ENCODE results near the gene ATP11A.

Gene ATP11A

DNA sequence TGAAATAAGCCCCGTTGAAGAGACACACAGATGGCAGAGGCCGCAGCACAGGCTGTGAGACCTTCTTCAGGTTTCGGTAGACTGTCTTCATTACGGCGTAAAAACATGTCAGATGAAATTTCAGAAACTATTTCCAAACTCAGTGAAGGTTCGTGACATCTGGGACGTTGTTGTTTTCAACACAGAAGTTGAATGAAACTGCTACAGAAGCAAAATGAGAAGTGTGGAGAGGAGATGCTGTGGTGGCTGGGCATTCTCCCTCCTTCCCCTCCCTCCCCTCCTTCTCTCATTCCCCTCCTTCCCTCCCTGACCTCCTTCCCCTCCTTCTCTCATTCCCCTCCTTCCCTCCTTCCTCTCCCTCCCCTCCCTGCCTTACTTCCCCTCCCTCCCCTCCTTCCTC, 113.6 kb downstream of the ATP11A start:
- Mint-ChIP-seq H3K27ac (no peak overlapping the region), H3K9me3 (peaks cover 10% of the 10 kb centered on the region), H3K27me3 (no peaks in the 10 kb centered on the region), H3K4me1 (no peaks in the 10 kb centered on the region), H3K36me3 (peaks cover 17% of the 10 kb centered on the region), H3K4me3 (no peak overlapping the region)
- CTCF ChIA-PET, result no interaction called here
- DNase-seq, result no peak

DNA sequence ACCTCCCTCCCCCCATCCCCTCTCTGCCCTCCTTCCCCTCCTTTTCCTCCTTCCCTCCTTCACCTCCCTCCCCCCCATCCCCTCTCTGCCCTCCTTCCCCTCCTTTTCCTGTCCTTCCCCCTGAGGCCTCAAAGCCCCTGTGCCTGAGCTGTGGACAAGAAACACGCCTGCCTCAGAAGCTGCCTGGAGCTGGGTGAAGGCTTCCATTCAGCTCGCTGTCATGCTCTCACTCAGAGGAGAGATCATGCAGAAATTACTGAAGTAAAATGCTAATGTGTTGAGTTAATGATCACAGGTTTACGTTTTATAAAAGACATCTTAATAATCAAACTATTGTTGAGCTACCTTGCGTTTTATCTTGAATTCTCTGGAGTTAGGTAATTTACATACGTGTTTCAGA, 114.5 kb downstream of the ATP11A start:
- CTCF ChIA-PET, result no interaction called here
- Mint-ChIP-seq H3K9me3 (peaks cover 3% of the 10 kb centered on the region), H3K27ac (no peak overlapping the region), H3K27me3 (no peaks in the 10 kb centered on the region), H3K4me3 (no peak overlapping the region), H3K36me3 (peaks cover 11% of the 10 kb centered on the region), H3K4me1 (no peaks in the 10 kb centered on the region)
- no peak for DNase-seq

DNA sequence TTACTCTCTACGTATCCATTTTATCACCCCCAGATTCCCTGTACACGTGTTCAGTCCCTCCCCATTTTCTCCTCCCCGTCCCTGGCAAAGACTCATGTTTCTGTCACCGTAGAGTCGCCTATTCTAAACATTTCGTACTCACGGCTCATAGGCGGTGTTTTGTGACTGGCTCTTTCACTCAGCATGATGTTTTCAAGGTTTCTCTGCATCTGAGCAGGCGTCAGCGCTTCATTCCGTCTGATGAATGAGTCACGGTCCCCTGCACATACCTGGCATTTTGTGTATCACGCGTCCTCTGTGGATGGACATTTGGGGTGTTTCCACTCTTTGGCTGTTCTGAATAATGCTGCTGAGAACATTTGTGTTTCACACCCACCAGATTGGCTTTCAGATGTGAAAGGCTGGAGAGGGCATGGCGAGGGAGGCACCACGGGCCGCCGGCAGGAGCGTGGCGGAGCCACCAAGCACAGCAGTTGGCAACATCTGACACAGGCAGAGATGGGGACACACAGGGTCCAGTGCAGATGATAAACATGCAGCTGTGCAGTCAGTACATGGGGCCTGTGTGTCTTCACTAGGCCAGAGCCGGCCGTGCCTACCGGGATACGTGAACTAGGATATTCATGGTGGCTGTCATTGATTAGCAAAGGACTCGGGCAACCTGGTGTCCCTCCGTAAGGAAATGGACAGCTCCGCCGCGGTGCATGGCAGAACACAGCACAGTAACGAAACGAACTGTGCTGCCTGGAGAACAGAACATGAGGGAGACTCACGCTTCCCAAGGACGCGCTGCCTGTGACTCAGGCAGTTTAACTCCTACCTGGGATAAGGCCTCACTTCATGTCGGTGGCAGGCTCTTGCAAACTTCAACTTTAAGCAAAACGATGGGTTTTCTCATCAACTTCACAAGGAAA, 117.2 kb downstream of the ATP11A start:
- H3K27ac Mint-ChIP-seq, result peak overlapping the region; percentile 49
- no peak overlapping the region for H3K4me3 Mint-ChIP-seq
- H3K27me3 Mint-ChIP-seq, result no peaks in the 10 kb centered on the region
- DNase-seq, result no peak
- no peaks in the 10 kb centered on the region for H3K4me1 Mint-ChIP-seq
- H3K36me3 Mint-ChIP-seq, result peaks cover 14% of the 10 kb centered on the region
- no peaks in the 10 kb centered on the region for H3K9me3 Mint-ChIP-seq
- CTCF ChIA-PET, result no interaction called here

DNA sequence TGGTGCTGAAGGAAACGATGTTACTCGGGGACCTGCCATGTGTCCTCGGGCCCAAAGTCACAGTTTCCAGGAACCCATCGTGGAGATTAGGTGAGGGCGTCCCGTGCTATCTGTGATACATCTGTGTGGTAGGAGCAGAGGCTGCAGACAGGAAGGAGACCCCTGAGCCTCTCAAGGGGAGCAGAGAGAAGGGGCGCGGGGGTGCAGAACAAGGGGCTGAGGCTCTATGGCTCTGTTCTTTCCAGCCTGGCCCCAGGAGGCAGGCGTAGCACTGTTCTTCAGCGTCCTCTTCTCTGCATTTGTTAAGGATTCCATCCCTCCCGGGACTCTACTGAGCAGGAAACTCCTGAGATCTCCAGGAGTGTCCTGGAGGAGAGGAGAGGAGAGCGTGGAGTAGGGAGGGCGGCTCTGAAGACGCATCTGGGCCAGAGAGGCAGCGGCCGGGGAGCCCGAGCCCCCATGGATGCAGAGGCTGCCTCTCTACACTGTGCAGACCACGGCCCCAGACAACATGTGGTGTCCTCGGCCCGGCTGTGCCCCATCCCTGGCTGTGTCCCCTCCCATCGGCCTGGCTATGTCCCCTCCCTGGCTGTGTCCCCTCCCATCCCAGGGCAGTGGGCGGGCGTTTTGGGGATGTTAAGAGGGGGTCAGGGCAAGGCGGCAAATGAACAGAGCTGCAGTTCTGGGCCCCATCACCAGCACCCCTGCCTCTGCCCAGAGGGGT, 118.0 kb downstream of the ATP11A start:
- CTCF ChIA-PET, result no interaction called here
- Mint-ChIP-seq H3K27ac (no peak overlapping the region), H3K9me3 (no peaks in the 10 kb centered on the region)

DNA sequence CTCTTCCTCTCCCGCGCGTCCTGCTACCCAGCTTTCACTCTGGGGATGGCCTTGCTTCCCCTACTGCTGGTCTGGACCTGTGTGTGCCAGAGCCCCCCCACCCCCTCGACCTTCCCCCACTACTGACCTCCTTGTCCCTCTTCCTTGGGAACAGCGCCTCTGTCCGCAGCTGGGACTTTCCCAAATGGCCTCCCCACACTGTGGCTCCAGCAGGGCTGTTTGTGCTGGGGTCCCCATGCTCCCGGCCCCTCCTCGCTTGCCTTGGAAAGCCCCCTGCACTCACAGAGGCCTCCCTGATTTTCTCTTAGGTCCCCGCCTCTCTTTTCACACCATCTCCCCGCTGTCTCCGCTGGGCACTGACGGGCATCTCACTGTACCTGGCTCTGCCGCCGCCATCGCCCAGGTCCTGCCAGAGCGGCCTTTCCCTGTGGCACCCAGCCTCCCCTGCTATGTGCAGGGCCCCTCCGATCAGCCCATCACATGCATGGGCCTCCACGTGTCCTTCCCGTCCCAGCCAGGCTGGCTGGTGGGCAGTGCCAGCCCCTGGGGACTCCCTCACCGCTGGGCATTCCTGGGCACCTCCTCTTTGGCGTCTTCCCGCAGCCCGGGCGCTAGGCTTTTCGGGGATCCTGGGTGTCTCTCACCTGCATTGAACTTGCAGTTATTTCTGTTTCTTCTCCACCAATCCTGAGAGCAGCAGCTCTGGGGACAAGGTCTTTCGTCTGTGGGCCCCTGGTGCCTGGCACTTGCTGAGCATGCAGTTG, 118.7 kb downstream of the ATP11A start:
- Mint-ChIP-seq H3K27ac (no peak overlapping the region), H3K36me3 (peaks cover 18% of the 10 kb centered on the region), H3K9me3 (no peaks in the 10 kb centered on the region), H3K4me3 (no peak overlapping the region), H3K27me3 (no peaks in the 10 kb centered on the region), H3K4me1 (no peaks in the 10 kb centered on the region)
- CTCF ChIA-PET, result no interaction called here
- no peak for DNase-seq

More for the DNA sequence above, 118.0 kb downstream of the ATP11A start:
- no peaks in the 10 kb centered on the region for H3K4me1 Mint-ChIP-seq
- no peak for DNase-seq
- H3K4me3 Mint-ChIP-seq, result no peak overlapping the region
- no peaks in the 10 kb centered on the region for H3K27me3 Mint-ChIP-seq
- peaks cover 14% of the 10 kb centered on the region for H3K36me3 Mint-ChIP-seq

DNA sequence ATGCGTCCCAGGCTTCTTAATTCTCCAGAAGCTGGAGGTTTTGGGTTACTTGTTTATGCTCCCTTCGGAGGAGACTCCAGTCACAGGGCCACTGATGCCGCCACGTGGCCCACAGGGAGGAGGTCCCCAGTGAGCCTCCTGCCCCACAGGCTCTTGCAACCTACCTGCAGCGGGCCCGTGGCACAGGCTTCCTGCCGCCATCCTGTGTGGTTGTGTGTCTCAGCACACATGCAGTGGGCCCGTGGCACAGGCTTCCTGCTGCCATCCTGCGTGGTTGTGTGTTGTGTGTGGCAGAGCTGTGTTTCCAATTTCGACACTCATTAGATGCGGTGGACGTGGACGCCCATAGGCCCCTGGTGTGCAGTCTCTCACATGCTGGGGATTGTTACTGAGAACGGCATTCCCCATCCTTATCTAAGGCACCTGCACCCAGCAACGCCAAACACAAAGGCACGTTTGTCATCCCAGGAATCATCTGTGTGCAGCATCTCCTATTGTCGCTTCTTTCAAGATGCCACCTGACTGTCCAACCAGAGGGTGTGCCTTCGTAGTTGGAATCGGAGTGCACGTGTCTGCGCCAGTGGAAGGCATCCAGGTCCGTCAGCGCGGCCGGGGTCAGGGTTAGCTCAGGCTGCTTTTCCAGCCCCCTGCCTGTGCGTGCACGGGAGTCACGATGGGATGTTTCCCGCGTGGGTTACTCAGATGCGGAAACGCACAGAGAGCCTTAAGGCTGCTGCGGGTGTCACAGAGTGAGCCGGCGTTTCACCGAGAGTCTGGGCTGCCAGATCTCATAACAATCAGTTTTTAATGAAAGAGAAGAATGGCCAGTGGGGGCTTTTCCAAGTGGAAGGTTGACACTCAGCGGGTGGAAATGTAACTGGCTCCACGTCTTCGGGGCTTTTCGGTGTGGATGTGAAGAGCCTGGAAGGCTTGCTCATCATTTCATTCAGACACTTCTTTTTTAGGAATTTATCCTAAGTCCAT, 119.8 kb downstream of the ATP11A start:
- Mint-ChIP-seq H3K36me3 (peaks cover 24% of the 10 kb centered on the region), H3K4me1 (no peaks in the 10 kb centered on the region), H3K9me3 (no peaks in the 10 kb centered on the region), H3K27ac (no peak overlapping the region), H3K4me3 (no peak overlapping the region), H3K27me3 (no peaks in the 10 kb centered on the region)
- no peak for DNase-seq
- CTCF ChIA-PET, result no interaction called here

- no peaks in the 10 kb centered on the region for H3K4me1 Mint-ChIP-seq
- H3K36me3 Mint-ChIP-seq, result peaks cover 30% of the 10 kb centered on the region
- H3K4me3 Mint-ChIP-seq, result no peak overlapping the region
- CTCF ChIA-PET, result interaction anchor here (0.7 kb wide), 1 partner anchor 171 kb away, joined by 6 read pairs; no protein-coding TSS in a partner anchor
- H3K27ac Mint-ChIP-seq, result no peak overlapping the region
- H3K27me3 Mint-ChIP-seq, result no peaks in the 10 kb centered on the region
- H3K9me3 Mint-ChIP-seq, result no peaks in the 10 kb centered on the region
- no peak for DNase-seq
These were observed 120.8 kb downstream of the ATP11A start for GRCh38 chr13:112810608-112811007.

- no peak overlapping the region for H3K4me3 Mint-ChIP-seq
- CTCF ChIA-PET, result no interaction called here
These were observed 122.6 kb downstream of the ATP11A start for GRCh38 chr13:112812306-112813055.

GRCh38 chr13:112813552-112813951, 123.7 kb downstream of the ATP11A start:
- H3K9me3 Mint-ChIP-seq, result no peaks in the 10 kb centered on the region
- no peak overlapping the region for H3K27ac Mint-ChIP-seq
- no peaks in the 10 kb centered on the region for H3K4me1 Mint-ChIP-seq
- CTCF ChIA-PET, result interaction anchor here (1.1 kb wide), 1 partner anchor 61 kb away, joined by 3 read pairs; no protein-coding TSS in a partner anchor
- no peaks in the 10 kb centered on the region for H3K27me3 Mint-ChIP-seq
- peaks cover 43% of the 10 kb centered on the region for H3K36me3 Mint-ChIP-seq
- no peak overlapping the region for H3K4me3 Mint-ChIP-seq
- no peak for DNase-seq

More at GRCh38 chr13:112812306-112813055, 122.6 kb downstream of the ATP11A start:
- H3K27ac Mint-ChIP-seq, result no peak overlapping the region
- H3K36me3 Mint-ChIP-seq, result peaks cover 32% of the 10 kb centered on the region
- H3K4me1 Mint-ChIP-seq, result no peaks in the 10 kb centered on the region
- DNase-seq, result no peak
- H3K9me3 Mint-ChIP-seq, result no peaks in the 10 kb centered on the region
- no peaks in the 10 kb centered on the region for H3K27me3 Mint-ChIP-seq

DNA sequence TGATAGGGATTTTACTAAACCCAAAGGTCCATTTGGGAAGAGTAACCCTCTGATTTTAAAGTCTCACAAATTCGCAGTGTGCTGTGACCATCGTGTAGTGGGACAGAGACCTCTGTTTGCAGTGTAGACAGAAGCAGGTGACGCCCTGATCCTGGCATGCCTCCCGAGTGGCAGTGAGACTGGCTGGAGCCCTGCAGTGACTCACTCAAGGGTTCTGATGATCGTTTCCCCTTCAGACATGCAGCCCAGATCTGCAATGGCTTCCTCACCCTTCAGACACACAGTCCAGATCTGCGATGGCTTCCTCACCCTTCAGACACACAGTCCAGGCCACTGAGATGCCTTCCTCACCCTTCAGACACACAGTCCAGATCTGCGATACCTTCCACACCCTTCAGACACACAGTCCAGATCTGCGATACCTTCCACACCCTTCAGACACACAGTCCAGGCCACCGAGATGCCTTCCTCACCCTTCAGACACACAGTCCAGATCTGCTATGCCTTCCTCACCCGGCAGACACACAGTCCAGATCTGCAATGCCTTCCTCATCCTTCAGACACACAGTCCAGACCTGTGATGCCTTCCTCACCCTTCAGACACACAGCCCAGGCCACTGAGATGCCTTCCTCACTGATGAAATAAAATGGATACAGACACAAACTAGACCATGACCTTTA, 125.2 kb downstream of the ATP11A start:
- peaks cover 49% of the 10 kb centered on the region for H3K36me3 Mint-ChIP-seq
- no peak overlapping the region for H3K4me3 Mint-ChIP-seq
- DNase-seq, result no peak
- no peak overlapping the region for H3K27ac Mint-ChIP-seq
- H3K27me3 Mint-ChIP-seq, result no peaks in the 10 kb centered on the region
- CTCF ChIA-PET, result no interaction called here
- no peaks in the 10 kb centered on the region for H3K9me3 Mint-ChIP-seq
- no peaks in the 10 kb centered on the region for H3K4me1 Mint-ChIP-seq

DNA sequence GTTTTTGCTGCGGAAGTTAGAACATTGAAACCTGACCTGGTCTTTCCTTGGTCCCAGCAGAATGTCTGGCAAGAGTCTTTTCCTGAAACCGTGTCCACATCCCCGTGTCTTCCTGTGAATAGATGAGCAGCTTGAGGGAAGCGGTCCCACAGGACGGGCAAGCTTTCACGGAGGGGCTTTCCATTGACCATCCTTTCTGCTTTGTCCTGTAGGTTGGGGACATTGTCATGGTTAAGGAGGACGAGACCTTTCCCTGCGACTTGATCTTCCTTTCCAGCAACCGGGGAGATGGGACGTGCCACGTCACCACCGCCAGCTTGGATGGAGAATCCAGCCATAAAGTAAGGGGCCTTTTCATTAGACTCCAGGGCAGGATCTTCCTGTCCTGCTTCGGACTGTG, 126.0 kb downstream of the ATP11A start:
- Mint-ChIP-seq H3K9me3 (no peaks in the 10 kb centered on the region), H3K4me3 (no peak overlapping the region), H3K4me1 (no peaks in the 10 kb centered on the region), H3K36me3 (peaks cover 51% of the 10 kb centered on the region), H3K27me3 (no peaks in the 10 kb centered on the region), H3K27ac (no peak overlapping the region)
- CTCF ChIA-PET, result no interaction called here
- no peak for DNase-seq

DNA sequence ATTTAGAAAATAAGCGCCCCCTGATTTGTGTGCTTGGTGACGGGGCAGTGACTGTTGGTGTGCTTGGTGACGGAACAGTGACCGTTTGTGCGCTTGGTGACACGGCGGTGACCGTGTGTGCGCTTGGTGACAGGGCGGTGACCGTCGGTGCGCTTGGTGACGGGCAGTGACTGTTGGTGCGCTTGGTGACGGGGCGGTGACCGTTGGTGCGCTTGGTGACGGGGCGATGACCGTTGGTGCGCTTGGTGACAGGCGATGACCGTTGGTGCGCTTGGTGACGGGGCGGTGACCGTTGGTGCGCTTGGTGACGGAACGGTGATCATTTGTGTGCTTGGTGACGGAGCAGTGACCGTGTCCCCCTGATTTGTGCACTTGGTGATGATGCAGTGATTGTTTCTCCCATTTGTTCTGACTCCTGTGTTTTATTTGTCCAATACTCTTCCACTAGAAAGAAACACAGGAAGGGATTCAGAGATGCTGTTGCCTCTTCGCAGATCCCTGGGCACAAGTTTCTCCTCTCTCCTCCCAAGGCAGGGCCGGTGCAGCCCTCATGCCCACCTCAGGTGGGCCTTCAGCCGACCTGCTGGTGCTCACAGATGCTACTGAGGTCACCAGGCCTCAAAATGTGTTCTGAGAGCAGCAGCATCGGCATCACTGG, 128.3 kb downstream of the ATP11A start:
- Mint-ChIP-seq H3K9me3 (no peaks in the 10 kb centered on the region), H3K4me3 (no peak overlapping the region), H3K36me3 (peaks cover 54% of the 10 kb centered on the region), H3K27me3 (no peaks in the 10 kb centered on the region), H3K27ac (no peak overlapping the region), H3K4me1 (no peaks in the 10 kb centered on the region)
- DNase-seq, result no peak
- CTCF ChIA-PET, result no interaction called here
